ENCODE data around the gene ADGRG3. TPM values are rescaled to one million over a fixed set of nuclear protein-coding genes. Genes with fewer than 3 reads are reported as not detected.
A peak's percentile ranks its signal among the peaks of the same experiment; 100 is the strongest.

The ADGRG3 gene
- total RNA-seq, 3 donors from 2014 or later = 0.84 to 3.4 (median 1.8) TPM

GRCh38 chr16:57730771-57731730, 62.9 kb downstream of the ADGRG3 start:
- Histone ChIP-seq H3K4me3 (no peak overlapping the region), H3K36me3 (ENCODE audit: low read depth) (peaks cover 4% of the 10 kb centered on the region), H3K9me3 (no peaks in the 10 kb centered on the region), H3K4me1 (ENCODE audit: low read depth) (peaks cover 6% of the 10 kb centered on the region)
- intact Hi-C loops (cut with DNase I, micrococcal nuclease) = no loop called here
- no peak for DNase-seq
- no peak for ATAC-seq
- no peak for TF ChIP-seq CTCF (IDR thresholded peaks at IDR 0.05)

GRCh38 chr16:57732037-57732436, 63.9 kb downstream of the ADGRG3 start:
- Histone ChIP-seq H3K9me3 (no peaks in the 10 kb centered on the region), H3K36me3 (ENCODE audit: low read depth) (peaks cover 4% of the 10 kb centered on the region), H3K4me3 (no peak overlapping the region), H3K4me1 (ENCODE audit: low read depth) (peaks cover 16% of the 10 kb centered on the region)
- no peak for TF ChIP-seq CTCF (IDR thresholded peaks at IDR 0.05)
- intact Hi-C loops (cut with DNase I, micrococcal nuclease) = no loop called here
- DNase-seq (no peak), ATAC-seq (no peak)

- H3K36me3 ChIP-seq (ENCODE audit: low read depth) = peaks cover 4% of the 10 kb centered on the region
- peaks cover 18% of the 10 kb centered on the region for H3K4me1 ChIP-seq (ENCODE audit: low read depth)
- no peaks in the 10 kb centered on the region for H3K9me3 ChIP-seq
- no peak overlapping the region for H3K4me3 ChIP-seq
- DNase-seq (no peak), ATAC-seq (no peak)
- no peak for TF ChIP-seq CTCF (IDR thresholded peaks at IDR 0.05)
- intact Hi-C loops (cut with DNase I, micrococcal nuclease) = no loop called here
Measured at GRCh38 chr16:57732714-57733113, 64.6 kb downstream of the ADGRG3 start.

- Histone ChIP-seq H3K36me3 (ENCODE audit: low read depth) (peaks cover 4% of the 10 kb centered on the region), H3K4me1 (ENCODE audit: low read depth) (peaks cover 18% of the 10 kb centered on the region), H3K4me3 (peak overlapping the region; percentile 52), H3K9me3 (no peaks in the 10 kb centered on the region)
- intact Hi-C loops (cut with DNase I, micrococcal nuclease) = no loop called here
- TF ChIP-seq CTCF (IDR thresholded peaks at IDR 0.05) = no peak
- peak in 1 of 3 donors; percentile 37 for DNase-seq
- peak; percentile 1 for ATAC-seq
Measured at GRCh38 chr16:57734308-57734924, 66.3 kb downstream of the ADGRG3 start.

- peak; percentile 98 for DNase-seq
- intact Hi-C loops (cut with DNase I, micrococcal nuclease) = no loop called here
- peak overlapping the region; percentile 83 for H3K4me3 ChIP-seq
- H3K9me3 ChIP-seq = no peaks in the 10 kb centered on the region
- ATAC-seq = peak; percentile 93
- peaks cover 18% of the 10 kb centered on the region for H3K4me1 ChIP-seq (ENCODE audit: low read depth)
- TF ChIP-seq CTCF (IDR thresholded peaks at IDR 0.05) = peak; percentile 30
- peaks cover 4% of the 10 kb centered on the region for H3K36me3 ChIP-seq (ENCODE audit: low read depth)
Measured at GRCh38 chr16:57734925-57735754, 67.0 kb downstream of the ADGRG3 start.
